DOHH2 (cell line): ENCODE data around the gene KRT17.

Experiments
- H3F3A ChIP-seq: fragments of 200-600 bp; sonication (generic), shearing (Covaris generic); 2 replicates; pipeline ENCODE4 v1.6.0; 2016; ENCODE audit warnings: antibody characterized with exemption, mild to moderate bottlenecking; ENCODE audit not compliant: control insufficient read depth, insufficient read depth
- H3K27ac ChIP-seq: fragments of 200-600 bp; sonication (generic); 2 replicates; pipeline ENCODE4 v1.5.1; 2014; ENCODE audit warnings: low read depth, mild to moderate bottlenecking, low read length, moderate library complexity
- H3K27me3 ChIP-seq: fragments of 200-600 bp; sonication (generic); 2 replicates; pipeline ENCODE4 v1.6.1; 2014; ENCODE audit warnings: mild to moderate bottlenecking, low read length, mixed read lengths; ENCODE audit not compliant: control insufficient read depth
- H3K36me3 ChIP-seq: fragments of 200-600 bp; sonication (generic); 2 replicates; pipeline ENCODE4 v1.6.1; 2014; ENCODE audit warnings: mild to moderate bottlenecking, low read length, moderate library complexity, mixed read lengths; ENCODE audit not compliant: control insufficient read depth
- H3K4me1 ChIP-seq: fragments of 200-600 bp; sonication (generic); 2 replicates; pipeline ENCODE4 v1.6.1; 2014; ENCODE audit warnings: mild to moderate bottlenecking, low read length, mixed read lengths; ENCODE audit not compliant: control insufficient read depth
- H3K4me2 ChIP-seq: fragments of 200-600 bp; sonication (generic); 2 replicates; pipeline ENCODE4 v1.6.0; 2014; ENCODE audit warnings: mild to moderate bottlenecking, low read length, moderate library complexity
- H3K4me3 ChIP-seq: fragments of 200-600 bp; sonication (generic); 2 replicates; pipeline ENCODE4 v1.5.1; 2014; ENCODE audit warnings: mild to moderate bottlenecking, low read length, mixed read lengths
- H3K79me2 ChIP-seq: fragments of 200-600 bp; sonication (generic); 2 replicates; pipeline ENCODE4 v1.6.1; 2014; ENCODE audit warnings: mild to moderate bottlenecking, low read length, mixed read lengths; ENCODE audit not compliant: control insufficient read depth
- H3K9me2 ChIP-seq: fragments of 200-600 bp; sonication (generic); replicated peaks from 2 replicates; pipeline ENCODE4 v1.6.1; 2014; ENCODE audit warnings: mild to moderate bottlenecking, low read length, mixed read lengths; ENCODE audit not compliant: control insufficient read depth
- H3K9me3 ChIP-seq: fragments of 200-600 bp; sonication (generic); 2 replicates; pipeline ENCODE4 v1.6.1; 2014; ENCODE audit warnings: antibody characterized with exemption, low read length, mixed read lengths; ENCODE audit not compliant: control insufficient read depth, insufficient read depth
- H4K20me1 ChIP-seq: fragments of 200-600 bp; sonication (generic); 2 replicates; pipeline ENCODE4 v1.6.0; 2014; ENCODE audit warnings: low read depth, mild to moderate bottlenecking, antibody characterized with exemption, low read length, moderate library complexity; ENCODE audit not compliant: control insufficient read depth, insufficient read depth
- CTCF ChIP-seq: fragments of 200-600 bp; sonication (generic); IDR thresholded peaks from one replicate; pipeline ENCODE4 v1.5.1; 2014; ENCODE audit warnings: antibody characterized with exemption, mild to moderate bottlenecking, low read depth, low read length; ENCODE audit not compliant: poor library complexity, severe bottlenecking
- EZH2phosphoT487 ChIP-seq: fragments of 200-600 bp; sonication (generic); IDR thresholded peaks from 2 replicates; pipeline ENCODE4 v1.6.1; 2017; ENCODE audit warnings: borderline replicate concordance, mild to moderate bottlenecking, antibody characterized with exemption, low read length, moderate library complexity, mixed read lengths

The KRT17 gene

GRCh38 chr17:41649923-41650519, 25.6 kb upstream of the KRT17 start:
- 0 out of 2 replicates have a peak, but pooled peaks cover 2% of the 10 kb centered on the region for H3F3A ChIP-seq
- TF ChIP-seq CTCF (no peak), EZH2phosphoT487 (no peak)
- H3K4me1 ChIP-seq = peaks cover 13% of the 10 kb centered on the region
- no peak overlapping the region for H3K27ac ChIP-seq
- H3K36me3 ChIP-seq = no peaks in the 10 kb centered on the region
- H3K4me3 ChIP-seq = no peak overlapping the region
- H3K79me2 ChIP-seq = no peaks in the 10 kb centered on the region
- H3K27me3 ChIP-seq = peaks cover 5% of the 10 kb centered on the region
- H3K9me2 ChIP-seq = no peaks in the 10 kb centered on the region
- H3K4me2 ChIP-seq = no peak overlapping the region
- H3K9me3 ChIP-seq = no peaks in the 10 kb centered on the region
- H4K20me1 ChIP-seq = no peaks in the 10 kb centered on the region

DNA sequence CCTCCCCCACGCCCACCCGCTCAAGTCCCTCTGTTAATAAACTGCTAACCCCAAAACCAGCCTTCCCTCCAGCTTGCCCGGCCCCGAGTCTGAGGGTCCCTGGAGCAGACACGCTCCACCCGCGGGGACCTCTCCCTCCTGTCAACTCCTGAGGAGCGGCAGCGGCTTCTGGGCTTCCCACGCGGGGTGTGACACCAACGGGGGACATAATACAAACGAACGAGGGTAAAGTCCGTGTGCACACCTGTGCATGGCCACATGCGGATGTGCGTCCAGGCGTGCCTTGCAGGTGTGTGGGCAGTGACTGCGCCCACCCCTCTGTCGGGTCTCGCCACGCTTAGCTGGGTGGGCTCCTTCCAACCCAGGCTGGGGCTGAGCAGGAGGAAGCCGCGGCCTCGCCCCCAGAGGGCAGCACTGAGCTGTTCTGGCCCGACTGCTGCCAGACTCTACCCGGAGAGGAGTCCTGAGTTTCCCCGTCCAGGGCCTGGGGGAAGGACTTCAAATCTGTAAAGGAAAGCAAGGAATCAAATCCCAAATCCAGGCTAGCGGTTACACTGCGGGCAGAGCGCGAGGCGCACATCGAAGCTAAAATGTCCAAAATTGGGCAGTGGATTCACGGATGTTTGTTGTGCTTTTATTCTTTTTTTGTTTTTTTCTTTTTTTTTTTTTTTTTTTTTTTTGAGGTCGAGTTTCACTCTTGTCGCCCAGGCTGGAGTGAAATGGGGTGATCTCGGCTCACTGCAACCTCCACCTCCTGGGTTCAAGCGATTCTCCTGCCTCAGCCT, 24.2 kb upstream of the KRT17 start:
- Histone ChIP-seq H3K9me3 (no peaks in the 10 kb centered on the region), H4K20me1 (no peaks in the 10 kb centered on the region), H3K27ac (no peak overlapping the region), H3K27me3 (peaks cover 5% of the 10 kb centered on the region), H3K9me2 (no peaks in the 10 kb centered on the region), H3K4me1 (peaks cover 13% of the 10 kb centered on the region), H3K79me2 (no peaks in the 10 kb centered on the region), H3K36me3 (no peaks in the 10 kb centered on the region), H3K4me2 (peak overlapping the region; percentile 95), H3F3A (0 out of 2 replicates have a peak, but pooled peaks cover 2% of the 10 kb centered on the region), H3K4me3 (peak overlapping the region; percentile 72)
- TF ChIP-seq EZH2phosphoT487 (no peak), CTCF (peak; percentile 95)

- H3K4me2 ChIP-seq = peak overlapping the region; percentile 95
- no peak overlapping the region for H3K27ac ChIP-seq
- H3K9me2 ChIP-seq = no peaks in the 10 kb centered on the region
- H4K20me1 ChIP-seq = no peaks in the 10 kb centered on the region
- peaks cover 13% of the 10 kb centered on the region for H3K4me1 ChIP-seq
- H3K9me3 ChIP-seq = no peaks in the 10 kb centered on the region
- peak overlapping the region; percentile 72 for H3K4me3 ChIP-seq
- H3F3A ChIP-seq = 0 out of 2 replicates have a peak, but pooled peaks cover 2% of the 10 kb centered on the region
- peaks cover 5% of the 10 kb centered on the region for H3K27me3 ChIP-seq
- H3K79me2 ChIP-seq = no peaks in the 10 kb centered on the region
- TF ChIP-seq EZH2phosphoT487 (no peak), CTCF (peak; percentile 86)
- no peaks in the 10 kb centered on the region for H3K36me3 ChIP-seq
These were observed 23.6 kb upstream of the KRT17 start for GRCh38 chr17:41647940-41648410.
